ENCODE results near the gene PDP2. TPM values are rescaled to one million over a fixed set of nuclear protein-coding genes. Genes with fewer than 3 reads are reported as not detected.

The PDP2 gene
- total and polyA plus RNA-seq, 2 donors (not counting 3 experiments of a cell fraction or from before 2014, with no cell fraction given): 4.4 to 9.3 TPM

GRCh38 chr16:66850115-66850815 is 30.1 kb upstream of the PDP2 start:
- H3K4me2 ChIP-seq (ENCODE audit: insufficient read depth, low read length): no peak overlapping the region
- H3K4me3 ChIP-seq (replicated peaks in 1 of 3; ENCODE audit: insufficient read depth in 1 of 3, low read depth in 1 of 3, low read length in 3 of 3): no peak overlapping the region
- no peak overlapping the region for H3K9ac ChIP-seq (replicated peaks; ENCODE audit: extremely low read depth, insufficient read depth, low read length)
- FAIRE-seq (no peak), DNase-seq (ENCODE audit: low read depth, low spot score) (no peak)
- BruUV-seq (replicated peaks): no TSS peak
- H3K27me3 ChIP-seq (ENCODE audit: control insufficient read depth in 2 of 2, insufficient read depth in 2 of 2, low read length in 2 of 2): peaks cover 22 to 26% of the 10 kb centered on the region in 2 experiments
- H3K36me3 ChIP-seq (ENCODE audit: control insufficient read depth in 2 of 2, extremely low read depth in 1 of 2, insufficient read depth in 2 of 2, low read length in 2 of 2): no peaks in the 10 kb centered on the region
- H3K4me1 ChIP-seq (ENCODE audit: control insufficient read depth, extremely low read depth, insufficient read depth, low read length): no peaks in the 10 kb centered on the region
- dilution Hi-C loops (cut with MboI; ENCODE audit: extremely low pct_ligation_motif_present, low sequenced_read_pairs): no loop called here
- TF ChIP-seq GATA2 (IDR thresholded peaks at IDR 0.05; ENCODE audit: insufficient read depth, insufficient read length, low read depth, low read length) (no peak), FOS (IDR thresholded peaks at IDR 0.05; ENCODE audit: borderline replicate concordance, insufficient read depth, low read length) (no peak), CTCF (IDR thresholded peaks at IDR 0.05; ENCODE audit: extremely low read depth in 1 of 2, insufficient read depth in 1 of 2, low read depth in 1 of 2, low read length in 2 of 2) (no peak), EZH2 (IDR thresholded peaks at IDR 0.05; ENCODE audit: borderline replicate concordance, low read depth, low read length, severe bottlenecking) (no peak), MYC (IDR thresholded peaks at IDR 0.05; ENCODE audit: low read depth, low read length) (no peak), POLR2A (IDR thresholded peaks at IDR 0.05; ENCODE audit: low read depth, low read length) (no peak), JUN (IDR thresholded peaks at IDR 0.05; ENCODE audit: borderline replicate concordance, insufficient read depth, insufficient read length, low read depth) (no peak), POLR2AphosphoS5 (IDR thresholded peaks at IDR 0.05; ENCODE audit: insufficient read depth, low read depth, low read length) (no peak), MAX (IDR thresholded peaks at IDR 0.05; ENCODE audit: insufficient read depth, insufficient read length) (no peak)
- no peaks in the 10 kb centered on the region for H4K20me1 ChIP-seq (replicated peaks; ENCODE audit: control insufficient read depth, extremely low read depth, insufficient read depth, low read length)
- H2AFZ ChIP-seq (ENCODE audit: low read depth, low read length): no peak overlapping the region
- no peak overlapping the region for H3K27ac ChIP-seq (ENCODE audit: insufficient read depth, low read depth, low read length)
- ChIA-PET CTCF (interaction anchor here (1.4 to 2.9 kb wide), 4 partner anchors 12 to 199 kb away, joined by 3 to 31 read pairs (median 10); partner anchors contain the start of gene NAE1), POLR2A (interaction anchor here (0.7 kb wide), 1 partner anchor 126 kb away, joined by 3 read pairs; no protein-coding TSS in a partner anchor)
- no peaks in the 10 kb centered on the region for H3K79me2 ChIP-seq (ENCODE audit: control insufficient read depth, insufficient read depth, low read length)
- no peaks in the 10 kb centered on the region for H3K9me3 ChIP-seq (replicated peaks; ENCODE audit: control insufficient read depth, insufficient read depth, low read length)
- intact Hi-C loops (cut with micrococcal nuclease): no loop called here
- no peaks in the 10 kb centered on the region for H3K9me1 ChIP-seq (replicated peaks; ENCODE audit: control insufficient read depth, extremely low read depth, insufficient read depth, low read length)
